Astrocyte (in vitro differentiated cells and primary cell): ENCODE measurements around the gene CDK6.

Source experiments
- CTCF ChIP-seq: IDR thresholded peaks from 2 replicates; pipeline ENCODE4 v1.5.1; 2011; ENCODE audit warnings: low read depth, mild to moderate bottlenecking, inconsistent platforms, low read length, moderate library complexity; ENCODE audit not compliant: insufficient read depth
- EZH2 ChIP-seq: IDR thresholded peaks from 2 replicates; pipeline ENCODE4 v1.6.1; 2012; ENCODE audit warnings: mild to moderate bottlenecking, low read length, inconsistent platforms; ENCODE audit not compliant: insufficient read depth

GRCh38 chr7:92704858-92705257 lies 131.5 kb downstream of the CDK6 start:
- no peak for TF ChIP-seq CTCF
- TF ChIP-seq EZH2 = no peak
